MCF 10A (cell line): ENCODE results near the gene THOC3. TPM values are rescaled to one million over a fixed set of nuclear protein-coding genes. Genes with fewer than 3 reads are reported as not detected.
A peak's percentile ranks its signal among the peaks of the same experiment; 100 is the strongest.
"Not testable (repeated sequence)": the region's sequence is repeated elsewhere in the genome, so short reads cannot be mapped to it uniquely, and the experiment has no call there.

Experiments used
- BruUV-seq: library from RNA; stranded (reverse); fragments of 400-500 nt; replicated peaks from 2 replicates; lab custom pipeline; 2021; lab: Mats Ljungman, UMichigan
- CTCF ChIA-PET: fragments of 300-600 bp; sonication (Branson Sonifier 250); formaldehyde crosslinking; extraction: SDS; loops from one replicate; lab custom pipeline; 2021; ENCODE audit warnings: antibody characterized with exemption, inconsistent platforms; lab: Yijun Ruan, JAX
- POLR2A ChIA-PET: fragments of 300-600, 350-650 bp; sonication (Branson Sonifier 250); formaldehyde crosslinking; extraction: SDS; loops from one replicate; lab custom pipeline; 2020; ENCODE audit warnings: antibody characterized with exemption, inconsistent platforms; lab: Yijun Ruan, JAX
- DNase-seq: peaks from one replicate; pipeline ENCODE4 v3.0.0-alpha.2; 2018; ENCODE audit not compliant: unreplicated experiment
- H3K27ac Mint-ChIP-seq: one replicate; pipeline ENCODE4 v1.8.0; 2022; ENCODE audit warnings: mild to moderate bottlenecking, low read depth, mixed read lengths; ENCODE audit not compliant: unreplicated experiment
- H3K27me3 Mint-ChIP-seq: one replicate; pipeline ENCODE4 v1.8.0; 2022; ENCODE audit warnings: mixed read lengths; ENCODE audit not compliant: insufficient read depth, unreplicated experiment
- H3K36me3 Mint-ChIP-seq: one replicate; pipeline ENCODE4 v1.8.0; 2022; ENCODE audit warnings: mild to moderate bottlenecking, moderate library complexity, mixed read lengths; ENCODE audit not compliant: insufficient read depth, unreplicated experiment
- H3K4me1 Mint-ChIP-seq: one replicate; pipeline ENCODE4 v1.8.0; 2022; ENCODE audit warnings: mixed read lengths; ENCODE audit not compliant: insufficient read depth, unreplicated experiment
- H3K4me3 Mint-ChIP-seq: one replicate; pipeline ENCODE4 v1.8.0; 2022; ENCODE audit warnings: mild to moderate bottlenecking, moderate library complexity, mixed read lengths; ENCODE audit not compliant: unreplicated experiment
- H3K9me3 Mint-ChIP-seq: one replicate; pipeline ENCODE4 v1.8.0; 2022; ENCODE audit warnings: mixed read lengths; ENCODE audit not compliant: unreplicated experiment
- intact Hi-C: fragments of 100-400 bp; cut with micrococcal nuclease; formaldehyde crosslinking; loops from 2 replicates; pipeline ENCODE4 v1.14.1; 2022
- total RNA-seq: library from RNA; stranded (reverse); gene quantifications from 2 replicates; pipeline ENCODE4 v1.2.3, GENCODE V29; 2022

The THOC3 gene
- total RNA-seq, 1 experiment from 2014 or later = 54.2 TPM

DNA sequence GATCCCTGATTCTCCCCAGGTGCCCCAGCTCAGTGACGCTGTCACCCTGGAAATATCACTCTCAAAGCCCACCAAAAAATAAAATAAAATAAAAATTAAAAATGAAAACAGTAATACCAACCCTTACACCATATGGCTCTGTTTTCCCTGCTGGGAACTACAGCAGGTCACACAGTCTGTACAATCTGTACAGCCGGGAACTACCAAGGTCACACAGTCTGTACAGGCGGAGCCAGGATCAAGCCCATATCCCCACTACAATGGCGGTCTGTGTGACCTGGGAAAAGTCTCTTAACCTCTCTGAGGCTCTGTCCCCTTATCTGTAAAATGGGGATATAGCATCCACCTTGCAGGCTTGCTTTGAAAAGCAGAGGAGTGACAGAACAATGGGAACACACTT, 29.4 kb upstream of the THOC3 start:
- H3K36me3 Mint-ChIP-seq, H3K4me1 Mint-ChIP-seq, BruUV-seq, H3K4me3 Mint-ChIP-seq, DNase-seq, POLR2A ChIA-PET, intact Hi-C loops, CTCF ChIA-PET, H3K27me3 Mint-ChIP-seq, H3K27ac Mint-ChIP-seq, H3K9me3 Mint-ChIP-seq: not testable (repeated sequence)

DNA sequence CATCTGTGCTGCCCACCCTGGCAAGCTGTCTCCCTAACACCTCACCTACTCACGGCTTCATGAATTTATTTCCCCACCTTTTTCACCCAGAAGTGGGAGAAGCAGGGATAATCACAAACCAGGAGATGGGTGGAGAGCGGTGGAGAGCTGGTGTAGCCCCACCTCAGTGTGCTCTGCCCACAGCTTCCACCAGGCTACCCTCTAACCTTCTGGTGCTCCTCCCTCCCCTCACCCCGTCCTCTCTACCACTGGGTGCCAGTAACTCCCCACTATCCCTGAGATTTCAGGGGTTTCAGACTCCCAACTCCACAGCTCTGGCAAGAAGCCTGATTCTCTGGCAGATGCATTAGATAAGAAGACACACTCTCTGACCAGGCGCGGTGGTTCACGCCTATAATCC, 28.7 kb upstream of the THOC3 start:
- H3K27ac Mint-ChIP-seq, H3K4me1 Mint-ChIP-seq, H3K4me3 Mint-ChIP-seq, BruUV-seq, intact Hi-C loops, H3K9me3 Mint-ChIP-seq, POLR2A ChIA-PET, H3K36me3 Mint-ChIP-seq, DNase-seq, CTCF ChIA-PET, H3K27me3 Mint-ChIP-seq: not testable (repeated sequence)

DNA sequence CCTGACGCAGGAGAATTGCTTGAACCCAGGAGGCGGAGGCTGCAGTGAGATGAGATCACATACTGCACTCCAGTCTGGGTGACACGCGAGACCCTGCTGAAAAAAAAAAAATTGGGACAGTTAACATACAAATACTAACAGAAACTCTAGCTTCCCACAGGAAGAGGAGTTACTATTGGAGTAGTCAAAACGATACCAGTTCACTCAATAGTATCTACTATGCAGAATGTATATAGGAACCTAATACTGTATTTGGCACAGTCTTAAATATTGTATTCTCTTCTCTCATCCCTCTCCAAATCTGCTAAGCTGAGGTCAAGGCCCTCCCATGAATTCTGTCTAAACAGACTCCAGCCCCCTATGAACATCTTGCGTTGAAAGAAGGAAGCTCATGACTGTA, 27.4 kb upstream of the THOC3 start:
- H3K36me3 Mint-ChIP-seq, BruUV-seq, H3K4me3 Mint-ChIP-seq, H3K4me1 Mint-ChIP-seq, DNase-seq, intact Hi-C loops, H3K9me3 Mint-ChIP-seq, H3K27ac Mint-ChIP-seq, CTCF ChIA-PET, POLR2A ChIA-PET, H3K27me3 Mint-ChIP-seq: not testable (repeated sequence)

DNA sequence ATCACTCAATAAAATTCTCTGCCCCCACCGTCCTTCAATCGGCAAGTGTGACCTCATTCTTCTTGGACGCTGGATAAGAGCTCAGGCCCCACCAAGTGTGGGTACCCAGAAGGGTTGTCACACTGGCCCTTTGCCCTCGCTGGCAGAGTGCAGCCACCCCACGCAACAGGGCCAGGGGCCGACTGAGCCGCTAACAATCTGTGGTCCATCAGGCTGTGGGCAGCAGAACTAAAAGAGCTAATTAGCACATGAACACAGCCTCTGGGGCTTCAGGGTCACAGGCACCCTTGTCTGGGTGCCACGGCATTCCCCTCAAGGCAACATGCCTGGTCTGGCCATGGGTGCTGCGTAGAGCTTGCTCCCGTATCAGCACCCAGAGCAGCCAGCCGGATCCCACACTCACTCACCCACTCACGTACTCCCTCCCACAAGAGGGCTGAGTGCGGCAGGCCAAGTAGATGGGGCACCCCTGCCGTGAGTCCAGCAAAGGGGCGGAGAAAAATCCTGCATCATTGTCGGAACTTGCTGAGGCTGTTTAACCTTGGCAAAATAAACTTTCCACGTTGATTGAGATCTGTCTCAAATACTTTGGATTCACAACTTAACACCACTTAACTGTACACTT, 11.4 kb upstream of the THOC3 start:
- H3K27me3 Mint-ChIP-seq, BruUV-seq, CTCF ChIA-PET, intact Hi-C loops, H3K4me3 Mint-ChIP-seq, POLR2A ChIA-PET, DNase-seq, H3K27ac Mint-ChIP-seq, H3K9me3 Mint-ChIP-seq, H3K4me1 Mint-ChIP-seq, H3K36me3 Mint-ChIP-seq: not testable (repeated sequence)

DNA sequence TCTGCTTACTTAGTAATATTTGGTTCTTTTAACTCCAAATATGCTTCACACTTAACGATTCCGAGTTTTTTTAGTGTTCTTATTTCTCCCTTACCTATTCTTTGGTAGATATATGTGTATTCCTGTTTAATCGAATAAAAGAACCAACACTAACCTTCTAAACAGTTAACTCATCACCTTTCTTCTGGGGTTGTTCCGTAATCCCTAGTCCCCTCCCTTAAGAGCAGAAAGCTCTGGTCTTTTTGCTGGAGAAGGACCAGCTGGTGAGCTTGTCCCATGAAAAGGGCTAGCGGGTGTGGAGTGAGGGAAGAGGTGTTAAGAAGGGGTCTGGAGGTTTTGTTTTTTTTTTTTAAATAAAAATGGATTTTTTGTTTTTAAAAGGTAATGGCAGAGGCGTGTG, 266 bp upstream of the THOC3 start:
- peak overlapping the region; percentile 84 for H3K4me3 Mint-ChIP-seq
- DNase-seq, H3K36me3 Mint-ChIP-seq, BruUV-seq, CTCF ChIA-PET, H3K4me1 Mint-ChIP-seq, intact Hi-C loops, H3K27me3 Mint-ChIP-seq, H3K9me3 Mint-ChIP-seq, POLR2A ChIA-PET, H3K27ac Mint-ChIP-seq: not testable (repeated sequence)

DNA sequence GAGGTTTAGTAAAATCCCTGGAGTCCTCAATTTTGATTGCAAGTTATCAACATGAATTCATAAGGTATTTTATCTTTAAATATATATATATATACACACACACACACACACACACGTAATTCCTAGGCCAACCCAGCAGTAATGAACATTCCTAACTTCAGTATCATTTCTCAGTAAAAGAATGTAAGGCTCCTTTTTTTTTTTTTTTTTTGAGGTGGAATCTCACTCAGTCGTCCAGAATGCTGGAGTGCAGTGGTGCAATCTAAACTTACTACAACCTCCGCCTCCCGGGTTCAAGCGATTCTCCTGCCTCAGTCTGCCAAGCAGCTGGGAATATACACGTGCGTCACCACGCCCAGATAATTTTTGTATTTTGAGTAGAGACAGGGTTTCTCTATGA, 5.8 kb downstream of the THOC3 start:
- CTCF ChIA-PET, H3K36me3 Mint-ChIP-seq, BruUV-seq, H3K4me3 Mint-ChIP-seq, H3K9me3 Mint-ChIP-seq, intact Hi-C loops, H3K27me3 Mint-ChIP-seq, POLR2A ChIA-PET, H3K27ac Mint-ChIP-seq, H3K4me1 Mint-ChIP-seq, DNase-seq: not testable (repeated sequence)

DNA sequence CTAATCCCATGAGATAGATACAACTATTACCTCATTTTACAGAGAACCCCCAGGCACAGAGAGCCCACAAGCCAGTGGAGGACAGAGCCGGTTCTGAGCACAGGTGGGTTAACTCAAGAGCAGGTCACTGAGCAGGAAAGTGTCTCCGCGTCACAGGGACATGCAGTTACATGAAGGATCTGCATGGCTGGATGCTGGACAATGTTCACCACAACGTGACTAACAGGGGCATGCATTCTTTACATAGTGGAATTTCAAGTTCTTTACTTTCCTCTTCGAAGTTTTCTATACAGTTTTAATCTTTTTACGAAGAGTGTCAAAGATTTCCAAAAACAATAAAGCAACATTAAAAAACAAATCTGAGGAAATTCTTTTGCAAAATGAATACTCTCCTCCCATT, 7.9 kb downstream of the THOC3 start:
- DNase-seq, CTCF ChIA-PET, POLR2A ChIA-PET, H3K9me3 Mint-ChIP-seq, H3K27ac Mint-ChIP-seq, H3K27me3 Mint-ChIP-seq, H3K4me3 Mint-ChIP-seq, H3K4me1 Mint-ChIP-seq, H3K36me3 Mint-ChIP-seq, BruUV-seq, intact Hi-C loops: not testable (repeated sequence)

DNA sequence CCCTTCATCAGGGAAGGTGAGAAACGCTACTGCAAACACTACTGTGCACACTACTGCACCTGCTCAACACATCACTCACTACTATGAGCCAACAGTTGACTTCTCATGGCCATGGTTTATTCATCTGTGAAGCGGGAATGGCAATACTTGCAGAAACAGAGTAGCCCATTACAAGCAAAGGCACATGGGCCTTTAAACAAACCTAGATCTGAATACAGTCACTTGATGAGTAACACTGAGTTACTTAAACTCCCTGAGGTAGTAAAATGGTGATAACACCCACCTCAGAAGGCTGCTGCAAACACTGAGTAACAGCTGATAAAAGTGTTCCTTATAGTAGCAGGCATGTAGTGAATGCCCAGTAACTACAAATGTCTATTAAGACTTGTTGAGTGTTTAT, 9.6 kb downstream of the THOC3 start:
- intact Hi-C loops, BruUV-seq, POLR2A ChIA-PET, DNase-seq, H3K36me3 Mint-ChIP-seq, H3K27ac Mint-ChIP-seq, H3K9me3 Mint-ChIP-seq, CTCF ChIA-PET, H3K4me3 Mint-ChIP-seq, H3K4me1 Mint-ChIP-seq, H3K27me3 Mint-ChIP-seq: not testable (repeated sequence)

DNA sequence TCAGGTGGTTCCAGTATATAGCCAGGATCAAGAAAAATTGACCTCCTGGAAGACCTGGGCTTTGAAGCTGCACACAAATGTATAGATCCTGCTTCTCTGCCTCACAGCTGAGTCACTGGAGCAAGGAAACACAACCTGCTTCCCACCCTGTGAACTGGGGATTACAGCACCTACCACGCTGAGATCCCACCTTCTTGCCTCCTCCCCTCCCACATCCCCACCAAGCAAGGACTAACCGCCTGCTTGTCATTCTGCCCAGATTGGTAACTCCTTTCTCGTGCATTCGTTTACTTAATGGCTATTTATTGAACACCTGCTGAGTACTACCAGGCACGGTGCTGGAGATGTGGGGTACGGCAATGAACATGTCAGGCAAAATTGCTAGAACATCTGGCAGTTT, 14.0 kb downstream of the THOC3 start:
- H3K27me3 Mint-ChIP-seq, H3K9me3 Mint-ChIP-seq, intact Hi-C loops, H3K4me3 Mint-ChIP-seq, BruUV-seq, H3K27ac Mint-ChIP-seq, POLR2A ChIA-PET, DNase-seq, H3K4me1 Mint-ChIP-seq, H3K36me3 Mint-ChIP-seq: not testable (repeated sequence)
- CTCF ChIA-PET = interaction anchor here (0.7 kb wide), 1 partner anchor 224 kb away, joined by 4 read pairs; no protein-coding TSS in a partner anchor
